ENCODE results near the gene CTNNA2.

Gene CTNNA2

DNA sequence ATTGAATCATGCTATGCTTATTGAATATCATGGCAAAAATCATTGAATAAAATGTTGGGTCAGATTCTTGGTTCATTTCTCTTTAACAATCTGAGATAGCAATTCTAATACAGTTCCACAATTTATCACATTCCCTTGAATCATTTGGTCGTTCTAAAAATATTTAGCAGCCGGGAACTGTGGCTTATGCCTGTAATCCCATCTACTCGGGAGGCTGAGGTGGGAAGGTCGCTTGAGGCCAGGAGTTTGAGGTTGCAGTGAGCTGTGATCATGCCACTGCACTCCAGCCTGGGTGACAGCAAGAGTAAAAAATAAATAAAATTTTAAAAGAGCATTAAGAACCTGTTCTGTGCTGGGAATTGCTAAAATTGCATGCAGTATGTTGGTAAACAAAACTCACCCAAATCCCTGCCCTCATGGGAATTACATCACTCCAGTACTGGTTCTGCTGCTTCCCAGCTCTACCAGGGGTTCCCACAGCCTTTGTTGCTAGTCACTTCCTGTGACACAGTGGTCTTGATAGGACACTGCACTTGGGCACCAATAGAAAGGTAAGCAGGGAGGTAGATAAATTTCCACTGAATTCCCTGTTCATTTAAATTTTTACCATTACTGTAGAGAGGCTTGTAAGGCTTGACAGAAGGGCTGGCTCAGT is 200.4 kb downstream of the CTNNA2 start:
- DNase-seq (ENCODE audit: low read depth in 2 of 2) = no peak

DNA sequence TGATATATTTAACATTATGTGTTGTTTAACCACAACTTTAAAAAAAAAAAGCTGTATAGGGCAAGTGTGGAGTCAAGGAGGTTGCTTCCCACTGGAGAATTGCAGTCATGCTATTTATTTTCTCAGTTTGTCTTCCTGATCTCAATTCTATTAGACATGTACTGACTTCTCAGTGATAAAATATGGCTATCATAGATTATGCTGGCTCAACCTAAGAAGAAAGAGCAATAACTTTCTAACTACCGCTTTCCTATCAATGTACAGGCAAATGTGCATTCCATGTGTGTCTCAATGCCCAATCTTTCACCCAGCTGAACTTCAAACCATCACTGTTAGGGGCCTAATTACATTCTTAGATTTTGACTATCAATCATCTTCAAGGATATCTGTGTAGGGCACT is 201.4 kb downstream of the CTNNA2 start:
- no peak for DNase-seq (ENCODE audit: low read depth in 2 of 2)

DNA sequence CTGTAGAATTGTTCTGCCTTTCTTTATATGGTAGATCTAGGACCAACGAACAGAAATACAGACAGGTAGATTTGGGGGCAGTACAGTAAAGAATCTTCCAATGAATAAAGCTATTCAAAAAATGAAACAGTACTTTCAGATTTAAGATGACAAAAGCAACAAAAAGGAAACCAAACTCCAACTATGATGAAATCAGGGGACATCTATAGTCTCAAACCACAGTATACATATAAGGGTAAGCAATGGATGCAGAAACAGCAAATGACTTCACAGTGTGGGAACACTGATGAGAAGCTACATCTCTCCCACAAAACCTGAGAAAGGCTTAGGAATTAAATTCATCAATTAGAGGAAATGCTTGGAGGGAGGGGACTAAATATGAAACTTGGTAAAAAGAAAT is 202.5 kb downstream of the CTNNA2 start:
- no peak for DNase-seq (ENCODE audit: low read depth in 2 of 2)

DNA sequence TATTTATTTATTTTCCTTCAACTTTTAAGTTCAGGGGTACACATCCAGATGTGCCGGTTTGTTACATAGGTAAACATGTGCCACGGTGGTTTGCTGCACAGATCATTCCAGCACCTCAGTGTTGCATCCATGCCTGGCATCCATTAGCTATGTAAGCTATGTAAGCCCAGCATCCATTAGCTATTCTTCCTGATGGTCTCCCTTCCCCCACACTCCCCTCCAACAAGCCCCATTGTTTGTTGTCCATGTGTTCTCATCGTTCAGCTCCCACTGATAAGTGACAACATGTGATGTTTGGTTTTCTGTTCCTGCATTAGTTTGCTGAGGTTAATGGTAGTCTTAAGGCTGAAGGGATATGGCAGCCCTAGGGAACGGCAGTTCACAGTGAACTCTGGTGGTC is 203.4 kb downstream of the CTNNA2 start:
- DNase-seq (ENCODE audit: low read depth in 2 of 2) = no peak

DNA sequence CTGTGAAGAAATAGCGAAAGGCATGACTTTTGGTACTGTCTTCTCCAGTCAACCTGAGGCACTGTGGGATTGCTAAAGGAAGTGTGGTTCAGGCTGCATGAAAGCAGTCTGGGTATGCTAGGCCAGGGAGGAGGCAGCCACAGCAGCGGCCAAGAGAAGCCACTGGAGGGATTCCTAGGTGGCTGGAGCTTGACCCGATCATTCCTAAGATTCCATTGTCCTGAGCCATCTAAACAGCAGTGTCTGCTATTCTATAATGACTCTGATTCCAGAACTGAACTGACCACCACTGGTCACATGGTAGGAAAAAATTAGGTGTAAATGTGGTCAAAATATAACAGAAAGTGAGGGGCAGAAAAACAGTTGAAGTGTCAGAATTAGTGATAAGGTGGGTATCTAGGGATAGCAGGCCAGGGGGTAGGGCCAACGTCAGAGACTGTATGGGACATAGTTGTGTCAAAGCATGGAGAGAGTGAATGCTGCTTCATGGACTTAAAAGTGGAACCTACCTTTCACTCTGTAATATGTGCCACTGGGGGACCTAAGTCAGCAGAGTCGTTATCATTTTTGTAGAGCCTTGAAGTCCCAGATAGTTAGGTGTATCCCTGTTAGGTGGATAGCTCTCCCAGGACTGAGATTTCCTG is 204.6 kb downstream of the CTNNA2 start:
- no peak for DNase-seq (ENCODE audit: low read depth in 2 of 2)

DNA sequence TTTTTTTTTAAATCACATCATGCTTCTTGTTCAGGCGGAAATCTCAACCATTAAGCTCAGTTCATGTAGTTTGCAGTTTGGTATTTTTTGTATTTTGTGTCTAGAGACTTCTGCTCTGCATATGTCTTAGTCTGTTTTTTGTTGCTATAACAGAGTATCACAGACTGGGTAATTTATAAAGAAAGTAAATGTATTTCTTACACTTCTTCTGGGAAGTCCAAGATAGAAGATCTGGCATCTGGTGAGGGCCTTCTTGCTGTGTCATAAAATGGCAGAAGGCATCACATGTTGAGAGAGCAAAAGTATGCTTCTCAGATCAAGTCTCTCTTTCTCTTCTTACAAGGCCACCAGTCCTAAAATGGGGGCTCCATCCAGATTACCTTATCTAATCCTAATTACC is 208.2 kb downstream of the CTNNA2 start:
- DNase-seq (ENCODE audit: low read depth in 2 of 2) = no peak

DNA sequence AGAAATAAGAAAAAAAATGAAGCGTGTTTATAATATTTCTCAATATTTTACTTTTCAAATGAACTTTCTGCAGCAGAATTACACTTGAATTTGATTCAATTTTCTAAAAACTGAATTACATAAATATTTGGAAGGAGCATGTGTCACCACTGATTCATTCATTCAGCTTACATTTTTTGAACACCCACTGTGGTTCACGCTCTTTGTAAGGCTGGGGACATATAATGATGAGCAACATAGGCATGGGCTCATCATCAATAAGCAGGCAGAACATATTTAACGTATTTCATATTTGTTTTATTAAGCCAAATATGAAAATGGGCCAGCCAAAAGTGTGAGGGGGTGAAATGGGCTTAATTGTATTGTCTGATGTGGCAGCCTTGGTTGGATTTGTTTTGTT is 209.1 kb downstream of the CTNNA2 start:
- DNase-seq (ENCODE audit: low read depth in 2 of 2) = no peak

DNA sequence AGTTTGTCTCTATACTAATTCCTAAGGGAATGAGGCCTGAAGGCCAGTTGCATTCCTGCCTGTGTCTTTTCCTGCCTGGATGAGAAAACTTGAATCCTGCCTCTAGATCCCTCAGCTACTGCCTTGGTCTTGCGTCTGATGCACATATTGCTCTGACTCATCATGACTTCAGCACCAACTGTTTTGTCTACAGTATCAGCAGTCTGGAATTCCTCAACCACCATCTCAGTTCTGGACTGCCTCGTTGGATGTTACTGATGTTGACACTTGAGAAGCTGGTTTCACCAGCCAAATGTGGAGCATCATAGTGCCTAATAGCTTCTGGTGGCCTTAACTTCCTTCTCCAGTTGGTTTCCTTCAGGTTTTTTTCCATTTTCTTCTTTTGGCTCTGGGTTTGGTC is 211.0 kb downstream of the CTNNA2 start:
- no peak for DNase-seq (ENCODE audit: low read depth in 2 of 2)

DNA sequence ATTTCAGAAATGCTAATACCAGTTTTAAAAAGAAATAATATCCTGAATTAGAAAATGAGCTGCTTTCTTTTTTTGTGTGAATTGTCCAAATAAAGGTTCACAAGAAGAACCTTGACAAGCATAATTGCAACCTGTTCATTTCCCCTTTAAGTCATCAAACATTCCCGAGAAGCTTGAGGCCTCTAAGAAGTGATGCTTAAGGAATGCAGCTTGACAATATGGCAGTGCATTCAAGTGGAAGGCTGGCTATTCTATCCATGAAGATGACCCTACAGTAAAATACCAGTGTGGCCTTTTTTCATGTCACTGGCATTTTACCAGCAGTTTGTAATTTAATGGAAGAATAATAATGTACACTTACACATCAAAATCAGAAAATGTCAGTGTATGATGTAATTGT is 216.7 kb downstream of the CTNNA2 start:
- no peak for DNase-seq (ENCODE audit: low read depth in 2 of 2)

DNA sequence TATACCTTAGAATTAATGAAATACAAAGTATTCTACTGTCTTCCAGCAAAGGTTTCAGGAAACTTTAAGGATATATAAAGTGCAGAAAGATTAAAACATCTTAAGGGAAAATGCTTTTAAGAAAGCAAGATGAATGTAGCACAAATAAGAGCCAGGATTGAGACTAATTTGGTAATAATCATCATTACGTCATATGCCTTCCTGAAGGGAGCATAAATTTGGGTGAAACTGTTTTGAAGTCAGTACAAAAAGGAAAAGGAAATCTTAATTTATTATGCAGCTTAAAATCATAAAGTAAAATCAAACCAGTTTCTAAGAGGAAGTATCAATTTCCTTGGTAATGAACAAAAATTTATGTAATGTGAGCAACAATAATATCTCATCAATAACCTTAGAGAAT is 221.7 kb downstream of the CTNNA2 start:
- DNase-seq (ENCODE audit: low read depth in 2 of 2) = no peak

DNA sequence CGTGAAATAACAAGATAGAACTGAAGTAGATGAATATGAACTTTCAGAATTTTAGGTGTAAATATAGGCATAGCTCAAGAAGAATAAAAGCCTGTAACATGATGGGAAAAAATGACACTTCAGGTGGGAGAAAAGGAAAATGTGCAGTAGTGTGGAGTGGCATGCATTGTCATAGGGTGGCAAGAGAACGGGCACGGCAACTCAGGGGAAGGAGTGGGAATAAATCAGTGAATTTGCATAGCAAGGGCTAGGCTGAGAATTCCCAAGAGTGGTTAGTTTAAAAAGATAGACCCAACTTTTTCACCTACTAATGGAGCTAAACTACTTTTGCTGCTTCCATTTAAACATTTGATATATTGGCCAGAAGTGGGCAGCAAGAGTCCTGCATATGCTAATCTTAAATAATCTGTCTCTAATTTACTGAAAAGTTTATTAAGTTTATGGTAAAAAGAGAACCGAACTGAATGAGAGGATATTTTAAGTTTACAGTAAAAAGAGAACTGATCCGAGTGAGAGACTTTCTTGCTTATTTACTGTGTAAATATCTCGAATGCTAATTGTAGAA is 228.1 kb downstream of the CTNNA2 start:
- no peak for DNase-seq (ENCODE audit: low read depth in 2 of 2)

DNA sequence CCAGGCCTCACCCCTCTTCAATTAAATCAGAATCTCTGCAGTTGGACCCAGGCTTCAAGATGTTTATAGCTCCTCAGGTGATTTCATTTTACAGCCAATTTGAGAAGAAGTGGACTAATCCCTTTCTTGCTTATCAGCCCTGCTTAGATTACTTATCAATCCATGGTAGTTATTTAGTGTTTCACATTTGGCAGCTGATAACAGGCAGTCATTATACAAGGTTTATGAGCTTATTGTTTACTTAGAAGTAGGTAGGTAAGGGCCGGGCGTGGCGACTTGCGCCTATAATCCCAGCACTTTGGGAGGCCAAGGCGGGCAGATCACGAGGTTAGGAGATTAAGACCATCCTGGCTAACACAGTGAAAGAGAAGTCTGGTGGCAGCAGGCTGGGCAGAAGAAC is 237.5 kb downstream of the CTNNA2 start:
- no peak for DNase-seq (ENCODE audit: low read depth in 2 of 2)

DNA sequence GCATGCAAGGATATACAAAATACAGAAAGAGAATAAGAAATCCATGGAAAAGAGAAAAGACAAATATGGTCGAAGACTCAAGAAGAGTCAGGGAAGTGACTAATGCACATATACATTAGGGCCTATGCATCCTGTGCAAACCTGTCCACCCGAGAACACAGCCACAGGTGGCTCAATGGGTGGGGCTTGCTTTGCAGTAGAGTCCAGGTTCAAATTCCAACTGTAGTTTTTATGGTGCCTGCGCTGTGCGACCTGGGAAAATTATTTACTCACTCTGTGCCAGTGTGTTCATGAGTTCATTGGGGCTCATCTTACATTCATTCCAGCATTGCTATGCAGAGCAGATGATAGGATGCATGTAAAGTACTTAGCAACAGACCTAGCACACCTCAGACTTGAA is 244.7 kb downstream of the CTNNA2 start:
- DNase-seq (ENCODE audit: low read depth in 2 of 2) = no peak

DNA sequence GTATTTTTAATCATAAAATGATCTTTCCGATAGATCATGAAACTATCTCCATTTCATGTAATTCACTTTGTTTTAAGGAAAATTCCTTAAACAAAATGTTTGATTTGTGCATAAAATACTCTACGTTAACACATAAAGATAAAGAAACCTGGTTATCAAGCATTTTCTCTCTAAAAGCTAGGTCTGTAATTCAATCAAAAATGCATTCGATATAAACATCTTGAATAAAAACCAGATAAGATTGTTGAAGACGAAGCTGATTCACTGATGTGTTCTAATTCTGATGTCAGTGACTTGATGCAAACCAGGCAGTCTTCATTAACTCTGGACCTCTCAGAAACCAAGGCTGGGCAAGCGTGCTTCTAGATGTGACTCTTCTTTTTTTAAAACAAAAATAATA is 245.2 kb downstream of the CTNNA2 start:
- no peak for DNase-seq (ENCODE audit: low read depth in 2 of 2)

DNA sequence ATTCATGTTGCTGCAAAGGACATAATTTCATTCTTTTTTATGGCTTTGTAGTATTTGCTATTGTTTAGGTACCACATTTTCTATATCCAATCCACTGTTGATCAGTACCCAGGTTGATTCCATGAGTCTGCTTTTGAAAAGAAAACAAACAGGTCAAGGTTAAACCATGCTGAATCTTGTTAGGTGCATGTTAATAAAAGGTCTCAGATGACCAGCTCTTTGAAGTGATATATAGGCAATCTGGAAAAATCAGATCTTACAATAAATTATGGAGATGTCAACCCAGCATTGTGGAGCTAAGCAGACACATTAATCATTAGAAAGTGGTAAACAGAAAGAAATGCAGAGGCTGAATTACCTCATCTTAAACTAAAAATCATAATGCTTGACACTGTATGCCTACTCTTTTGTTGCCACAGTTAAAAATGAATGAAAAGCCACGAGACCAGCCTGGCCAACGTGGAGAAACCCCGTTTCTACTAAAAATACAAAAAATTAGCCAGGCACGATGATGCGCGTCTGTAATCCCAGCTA is 246.0 kb downstream of the CTNNA2 start:
- DNase-seq (ENCODE audit: low read depth in 2 of 2) = no peak

DNA sequence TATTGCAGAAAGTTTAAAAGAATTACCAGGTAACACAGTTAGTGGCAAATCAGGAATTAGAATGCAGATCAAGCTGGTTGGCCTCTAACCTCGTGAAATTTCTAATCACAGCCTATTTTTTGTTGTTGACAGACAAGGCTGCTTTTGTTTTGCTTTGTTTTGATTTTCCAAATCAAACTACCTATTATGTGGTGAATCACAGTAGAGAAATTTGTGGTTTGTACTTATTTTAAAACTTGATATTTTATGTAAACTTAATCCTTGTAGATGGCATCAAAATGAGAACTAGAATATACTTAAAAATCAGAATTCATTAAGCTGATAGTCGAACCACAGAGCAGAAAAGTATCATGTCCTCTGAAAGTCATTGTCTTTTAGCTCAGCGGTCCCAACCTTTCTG is 258.1 kb downstream of the CTNNA2 start:
- DNase-seq (ENCODE audit: low read depth in 2 of 2) = no peak

DNA sequence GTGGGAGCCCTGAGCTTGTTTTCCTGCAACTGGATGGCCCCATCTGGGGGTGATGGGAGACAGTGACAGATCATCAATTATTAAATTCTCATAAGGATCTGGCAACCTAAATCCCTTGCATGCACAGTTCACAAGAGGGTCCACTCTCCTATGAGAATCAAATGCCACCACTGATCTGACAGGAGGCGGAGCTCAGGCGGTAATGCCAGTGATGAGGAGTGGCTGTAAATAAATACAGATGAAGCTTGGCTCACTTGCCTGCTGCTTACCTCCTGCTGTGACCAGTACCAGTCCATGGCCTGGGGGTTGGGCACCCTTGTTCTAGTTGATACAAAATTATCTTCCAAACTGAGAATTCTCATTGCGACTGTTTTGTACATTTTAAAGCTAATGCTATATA is 258.6 kb downstream of the CTNNA2 start:
- no peak for DNase-seq (ENCODE audit: low read depth in 2 of 2)

DNA sequence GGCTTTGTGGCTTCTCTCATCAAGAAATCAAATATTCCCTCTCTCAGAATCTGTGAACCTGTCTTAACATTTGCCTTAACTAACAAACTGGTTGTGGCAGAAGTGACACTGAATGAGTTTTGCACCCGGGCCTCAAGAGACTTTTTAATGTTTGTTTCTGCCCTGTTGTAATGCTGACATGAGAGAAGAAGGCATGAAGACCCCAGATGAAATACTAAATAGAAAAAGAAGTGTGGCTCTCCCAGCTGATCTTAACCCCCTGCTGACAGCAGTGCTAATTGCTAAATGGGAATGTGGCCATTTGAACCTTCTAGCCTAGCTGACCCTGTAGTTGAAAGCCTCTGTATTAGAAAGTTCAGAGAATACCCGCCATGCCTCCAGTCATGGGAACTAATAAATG is 261.2 kb downstream of the CTNNA2 start:
- DNase-seq (ENCODE audit: low read depth in 2 of 2) = no peak

DNA sequence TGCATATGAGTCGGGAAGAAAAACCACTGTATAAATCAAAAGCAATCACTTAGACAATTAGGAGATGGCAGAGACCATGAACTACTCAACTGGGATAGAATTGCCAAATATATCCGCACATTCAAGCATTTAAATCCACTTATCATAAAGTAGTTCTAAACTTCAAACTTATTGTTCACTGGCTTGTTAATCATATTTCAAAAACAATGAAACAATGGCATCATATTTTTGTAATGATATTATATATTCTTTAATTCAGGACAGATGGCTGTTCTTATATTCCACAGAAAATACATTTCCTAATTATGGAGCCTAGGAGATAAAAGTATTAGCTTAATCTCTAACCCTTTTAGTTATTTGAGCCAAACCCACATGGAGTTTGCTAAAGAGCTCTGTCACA is 263.6 kb downstream of the CTNNA2 start:
- no peak for DNase-seq (ENCODE audit: low read depth in 2 of 2)

DNA sequence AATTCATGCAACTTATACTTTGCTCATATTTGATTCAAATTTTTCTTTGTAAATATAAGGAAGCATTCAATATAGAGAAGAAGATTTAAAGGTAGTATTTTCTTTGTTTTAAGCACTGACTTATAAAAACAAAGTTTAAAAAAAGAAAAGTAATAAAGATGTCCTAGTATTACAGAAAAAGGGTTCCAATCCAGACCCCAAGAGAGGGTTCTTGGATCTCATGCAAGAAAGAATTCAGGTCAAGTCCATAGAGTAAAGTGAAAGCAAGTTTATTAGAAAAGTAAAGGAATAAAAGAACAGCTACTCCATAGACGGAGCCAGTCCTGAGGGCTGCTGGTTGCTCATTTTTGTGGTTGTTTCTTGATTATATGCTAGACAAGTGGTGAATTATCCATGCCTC is 267.9 kb downstream of the CTNNA2 start:
- DNase-seq (ENCODE audit: low read depth in 2 of 2) = no peak

DNA sequence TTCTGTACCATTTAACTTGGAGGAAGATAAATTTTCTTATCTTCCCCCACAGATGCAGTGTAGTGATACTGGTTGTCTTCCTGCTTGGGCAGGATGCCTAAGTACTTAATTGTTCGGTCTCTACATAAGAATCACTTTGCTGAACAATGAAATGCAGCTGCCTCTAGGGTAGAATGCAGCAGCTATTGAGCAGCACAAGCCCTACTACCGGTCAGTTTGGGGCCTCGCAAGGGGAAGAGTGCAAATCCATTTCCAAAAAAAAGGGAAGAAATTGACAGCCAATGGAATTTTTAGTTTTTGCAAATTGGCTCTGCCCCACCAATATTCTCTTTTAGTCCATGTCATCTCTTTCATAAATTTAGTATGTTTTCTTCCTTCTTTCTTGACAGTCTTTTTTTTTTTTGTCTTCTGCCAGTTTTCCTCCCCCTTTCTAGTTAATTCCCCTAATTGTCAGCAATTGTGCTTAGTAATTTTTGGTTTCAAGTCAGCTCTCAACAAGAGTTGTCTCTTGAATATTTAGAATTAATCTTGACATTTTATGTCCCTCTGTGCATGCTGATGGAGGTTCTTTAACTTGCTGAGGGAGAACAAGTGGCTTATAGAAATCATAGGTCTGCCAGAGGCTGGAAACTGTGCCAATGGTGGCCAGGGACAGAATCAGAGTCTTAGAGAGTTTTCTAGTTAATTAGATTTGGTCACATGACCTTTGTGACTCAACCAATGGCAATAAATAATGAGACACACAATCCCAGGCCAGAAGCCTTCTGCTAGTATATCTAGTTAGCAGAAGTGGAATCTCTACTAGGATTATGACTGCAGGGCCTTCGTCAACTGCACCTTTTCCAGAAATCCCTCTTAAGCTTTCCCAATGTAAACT is 270.0 kb downstream of the CTNNA2 start:
- DNase-seq (ENCODE audit: low read depth in 2 of 2) = no peak

DNA sequence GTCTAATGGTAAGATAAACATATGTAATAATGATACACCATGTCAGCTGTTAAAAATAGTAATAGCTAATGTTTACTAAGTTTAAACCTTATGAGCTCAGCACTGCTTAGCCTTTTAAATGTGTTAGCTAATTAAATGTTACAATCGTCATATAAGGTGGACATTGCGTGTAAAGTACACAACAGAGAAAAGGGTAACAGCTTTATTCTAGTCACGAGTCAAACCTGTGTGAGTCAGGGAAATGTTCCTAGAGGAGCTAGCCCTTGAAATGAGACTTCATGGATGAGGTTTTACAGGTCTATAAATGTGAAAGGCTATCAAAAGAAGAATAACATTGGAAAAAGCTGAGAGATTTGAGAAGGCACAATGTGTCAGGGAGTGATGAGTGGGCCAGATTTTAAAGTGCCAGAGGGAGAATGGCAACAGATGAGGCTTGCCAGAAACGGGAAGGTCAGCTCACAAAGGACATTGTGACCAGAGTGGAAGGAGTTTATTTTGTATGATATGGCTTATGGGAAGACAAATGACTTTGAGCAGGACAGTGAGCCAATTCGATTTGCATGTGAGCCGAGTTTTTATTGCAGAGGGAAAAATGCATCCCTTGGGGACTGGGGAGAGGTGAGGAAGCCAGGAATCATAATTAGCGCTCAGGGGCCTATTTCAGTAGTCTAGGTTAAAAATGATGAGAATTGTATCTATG is 276.3 kb downstream of the CTNNA2 start:
- no peak for DNase-seq (ENCODE audit: low read depth in 2 of 2)
